ENCODE data around the gene MSH5. TPM values are rescaled to one million over a fixed set of nuclear protein-coding genes. Genes with fewer than 3 reads are reported as not detected.

MSH5 gene
- total RNA-seq, 2 experiments from 2014 or later, result 96.9 to 105 TPM

DNA sequence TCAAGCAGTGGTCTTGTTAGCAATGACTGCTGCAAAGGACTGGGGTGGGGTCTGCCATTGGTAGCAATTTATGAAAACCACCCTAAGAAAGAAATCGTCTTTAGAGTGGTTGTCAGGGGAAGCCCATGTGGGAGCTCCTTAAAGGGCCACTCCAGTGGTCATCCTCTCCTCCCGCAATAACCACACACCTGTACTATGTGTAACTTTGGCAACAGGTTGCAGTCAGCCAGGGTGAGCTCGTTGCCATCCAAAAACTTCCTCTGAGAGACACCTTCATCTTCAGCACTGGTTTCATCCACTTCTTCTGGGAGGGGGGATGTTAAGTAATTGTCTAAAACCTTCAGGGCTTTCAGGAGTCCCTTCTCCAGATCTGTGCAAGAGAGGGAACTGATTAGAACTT, 7.8 kb upstream of the MSH5 start:
- ATAC-seq (no peak), DNase-seq (no peak)
- TF ChIP-seq, protein P1, sequence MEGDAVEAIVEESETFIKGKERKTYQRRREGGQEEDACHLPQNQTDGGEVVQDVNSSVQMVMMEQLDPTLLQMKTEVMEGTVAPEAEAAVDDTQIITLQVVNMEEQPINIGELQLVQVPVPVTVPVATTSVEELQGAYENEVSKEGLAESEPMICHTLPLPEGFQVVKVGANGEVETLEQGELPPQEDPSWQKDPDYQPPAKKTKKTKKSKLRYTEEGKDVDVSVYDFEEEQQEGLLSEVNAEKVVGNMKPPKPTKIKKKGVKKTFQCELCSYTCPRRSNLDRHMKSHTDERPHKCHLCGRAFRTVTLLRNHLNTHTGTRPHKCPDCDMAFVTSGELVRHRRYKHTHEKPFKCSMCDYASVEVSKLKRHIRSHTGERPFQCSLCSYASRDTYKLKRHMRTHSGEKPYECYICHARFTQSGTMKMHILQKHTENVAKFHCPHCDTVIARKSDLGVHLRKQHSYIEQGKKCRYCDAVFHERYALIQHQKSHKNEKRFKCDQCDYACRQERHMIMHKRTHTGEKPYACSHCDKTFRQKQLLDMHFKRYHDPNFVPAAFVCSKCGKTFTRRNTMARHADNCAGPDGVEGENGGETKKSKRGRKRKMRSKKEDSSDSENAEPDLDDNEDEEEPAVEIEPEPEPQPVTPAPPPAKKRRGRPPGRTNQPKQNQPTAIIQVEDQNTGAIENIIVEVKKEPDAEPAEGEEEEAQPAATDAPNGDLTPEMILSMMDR (IDR thresholded peaks at IDR 0.05), result no peak
- peak overlapping the region; percentile 15 for H3K27ac Mint-ChIP-seq
- H3K4me3 Mint-ChIP-seq, result no peak overlapping the region
- H3K36me3 Mint-ChIP-seq (ENCODE audit: low read depth), result peaks cover 51% of the 10 kb centered on the region
- H3K4me1 Mint-ChIP-seq (ENCODE audit: low read depth), result peaks cover 59% of the 10 kb centered on the region
- H3K27me3 Mint-ChIP-seq, result no peaks in the 10 kb centered on the region
- POLR2A ChIA-PET, result interaction anchor here (0.9 to 1.9 kb wide), 5 partner anchors 9 to 107 kb away, joined by 3 to 7 read pairs (median 3); partner anchors contain the start of gene MPIG6B
- intact Hi-C loops (cut with micrococcal nuclease), result loop anchor here (10.0 kb wide), 1 partner anchor 187 kb away; the partner anchor contains the start of genes ATP6V1G2, DDX39B and NFKBIL1
- CTCF ChIA-PET, result interaction anchor here (1.0 to 6.5 kb wide), 3 partner anchors 39 to 85 kb away, joined by 3 to 35 read pairs (median 4); no protein-coding TSS in a partner anchor
- no peaks in the 10 kb centered on the region for H3K9me3 Mint-ChIP-seq

DNA sequence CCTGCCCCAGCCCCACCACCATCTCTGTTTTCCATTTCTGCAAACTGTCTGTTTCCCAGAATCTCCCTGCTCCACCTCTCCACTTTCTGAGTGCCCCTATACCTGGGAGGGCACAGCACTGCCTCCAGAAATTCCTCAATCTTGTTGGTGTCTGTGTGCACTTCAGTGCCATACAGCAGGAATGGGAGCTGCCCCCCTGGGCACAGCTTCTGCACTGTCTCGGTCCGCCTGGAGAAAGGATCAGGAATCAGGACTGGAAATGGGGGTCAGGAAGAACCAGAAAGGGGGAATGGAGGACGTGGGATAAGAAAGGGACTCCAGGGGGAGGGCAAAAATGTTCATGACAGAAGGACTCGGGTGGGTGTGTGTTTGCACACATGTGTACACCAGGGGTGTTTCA, 6.1 kb upstream of the MSH5 start:
- ChIA-PET CTCF (interaction anchor here (9.9 kb wide), 1 partner anchor 36 kb away, joined by 59 read pairs; no protein-coding TSS in a partner anchor), POLR2A (interaction anchor here (0.7 to 1.5 kb wide), 4 partner anchors 19 to 85 kb away, joined by 3 to 4 read pairs (median 3); no protein-coding TSS in a partner anchor)
- Mint-ChIP-seq H3K9me3 (no peaks in the 10 kb centered on the region), H3K27me3 (no peaks in the 10 kb centered on the region), H3K36me3 (ENCODE audit: low read depth) (peaks cover 49% of the 10 kb centered on the region), H3K4me1 (ENCODE audit: low read depth) (peaks cover 60% of the 10 kb centered on the region), H3K4me3 (peak overlapping the region; percentile 97), H3K27ac (peak overlapping the region; percentile 93)
- DNase-seq, result no peak
- TF ChIP-seq, protein P1 (IDR thresholded peaks at IDR 0.05), result no peak
- intact Hi-C loops (cut with micrococcal nuclease), result loop anchor here (10.0 kb wide), 1 partner anchor 189 kb away; the partner anchor contains the start of genes ATP6V1G2, DDX39B and NFKBIL1
- no peak for ATAC-seq

DNA sequence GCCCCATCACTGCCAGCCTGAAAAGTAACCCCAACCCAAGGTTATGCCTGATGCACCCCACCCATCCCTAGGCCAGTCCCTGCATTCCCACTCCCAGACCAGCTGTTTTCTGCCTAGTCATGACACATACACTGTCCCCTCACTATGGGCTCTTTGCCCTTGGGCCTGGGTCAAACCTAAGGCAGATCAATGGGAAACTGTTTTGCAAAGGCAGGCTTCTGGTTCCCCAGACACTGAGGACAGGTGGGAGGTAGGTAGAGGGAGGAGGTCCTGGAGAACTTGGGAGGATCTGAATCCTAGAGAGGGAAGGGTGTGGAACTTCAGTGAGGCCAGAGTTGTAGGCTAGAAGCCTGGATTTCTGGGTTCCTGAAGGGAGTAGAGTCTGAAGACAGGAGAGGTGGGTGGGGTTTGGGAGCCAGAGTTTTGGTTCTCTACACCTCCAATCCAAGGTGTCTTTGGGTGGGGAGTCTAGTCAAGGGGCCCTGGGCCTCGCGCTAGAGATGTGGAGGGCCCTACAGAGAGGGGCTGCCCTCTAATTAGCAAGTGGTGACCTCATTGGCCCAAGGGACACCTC, 5.5 kb upstream of the MSH5 start:
- intact Hi-C loops (cut with micrococcal nuclease), result loop anchor here (10.0 kb wide), 1 partner anchor 190 kb away; the partner anchor contains the start of genes ATP6V1G2, DDX39B and NFKBIL1
- TF ChIP-seq, protein P1 (IDR thresholded peaks at IDR 0.05), result no peak
- DNase-seq (no peak), ATAC-seq (peak; percentile 47)
- H3K36me3 Mint-ChIP-seq (ENCODE audit: low read depth), result peaks cover 49% of the 10 kb centered on the region
- no peaks in the 10 kb centered on the region for H3K9me3 Mint-ChIP-seq
- H3K4me1 Mint-ChIP-seq (ENCODE audit: low read depth), result peaks cover 60% of the 10 kb centered on the region
- ChIA-PET POLR2A (interaction anchor here (0.7 to 6.0 kb wide), 6 partner anchors 7 to 96 kb away, joined by 3 to 24 read pairs (median 4); partner anchors contain the start of gene VARS1), CTCF (interaction anchor here (1.7 to 9.9 kb wide), 2 partner anchors 35 to 57 kb away, joined by 4 to 59 read pairs; no protein-coding TSS in a partner anchor)
- H3K4me3 Mint-ChIP-seq, result peak overlapping the region; percentile 97
- H3K27ac Mint-ChIP-seq, result peak overlapping the region; percentile 93
- H3K27me3 Mint-ChIP-seq, result no peaks in the 10 kb centered on the region

DNA sequence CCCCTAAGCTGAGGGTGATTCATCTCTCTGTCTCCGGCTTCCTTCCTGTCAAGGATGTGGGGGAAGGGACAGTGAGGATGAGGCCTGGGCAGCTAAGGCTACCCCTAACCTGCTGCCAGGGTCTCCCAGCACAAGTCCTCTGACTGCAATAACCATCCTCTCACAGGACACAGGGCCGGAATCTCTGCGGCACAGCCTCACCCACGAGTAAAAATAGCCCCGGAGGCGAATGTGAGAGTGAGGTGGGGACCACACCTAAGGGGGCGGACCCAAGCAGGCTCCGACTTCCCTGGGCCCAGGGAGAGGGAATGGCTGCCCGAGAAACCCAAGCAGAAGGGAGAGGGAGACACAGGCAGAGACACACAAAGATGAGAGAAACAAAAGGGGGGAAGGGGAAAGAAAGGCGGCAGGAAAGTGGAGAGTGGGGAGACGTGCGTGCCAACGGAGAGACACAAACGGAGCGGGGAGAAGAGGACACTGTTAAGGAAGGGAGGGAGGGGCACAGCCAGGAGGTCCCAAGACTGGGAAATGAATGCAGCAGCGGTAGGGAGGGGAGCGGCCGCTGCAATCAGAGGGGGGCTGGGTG, 4.9 kb upstream of the MSH5 start:
- H3K27me3 Mint-ChIP-seq, result no peaks in the 10 kb centered on the region
- H3K27ac Mint-ChIP-seq, result peak overlapping the region; percentile 93
- ATAC-seq, result peak; percentile 0
- ChIA-PET POLR2A (interaction anchor here (0.6 to 6.0 kb wide), 10 partner anchors 8 to 254 kb away, joined by 3 to 24 read pairs (median 4); partner anchors contain the start of genes GPANK1 and VARS1), CTCF (interaction anchor here (1.0 to 9.9 kb wide), 4 partner anchors 11 to 92 kb away, joined by 3 to 59 read pairs (median 5); partner anchors contain the start of gene HSPA1B)
- H3K9me3 Mint-ChIP-seq, result no peaks in the 10 kb centered on the region
- peak; percentile 78 for DNase-seq
- TF ChIP-seq, protein P1 (IDR thresholded peaks at IDR 0.05), result no peak
- H3K4me3 Mint-ChIP-seq, result peak overlapping the region; percentile 97
- H3K36me3 Mint-ChIP-seq (ENCODE audit: low read depth), result peaks cover 51% of the 10 kb centered on the region
- intact Hi-C loops (cut with micrococcal nuclease), result loop anchor here (5.0 to 10.0 kb wide), 2 partner anchors 97 to 190 kb away; partner anchors contain the start of genes ATP6V1G2, DDX39B and NFKBIL1
- peaks cover 60% of the 10 kb centered on the region for H3K4me1 Mint-ChIP-seq (ENCODE audit: low read depth)
